ENCODE measurements around the gene BRPF1. TPM values are rescaled to one million over a fixed set of nuclear protein-coding genes. Genes with fewer than 3 reads are reported as not detected.

The BRPF1 gene
- total RNA-seq (2014; rRNA removed; shearing (Covaris generic)) (29.2 and 31.9 TPM in 2 replicates), total RNA-seq (2022) (31.5 and 35.5 TPM in 2 replicates), Bru-seq, nascent RNA (percentile 71 among the genes with signal in this experiment), BruChase-seq, experiment 1, labeled RNA remaining after a 6-hour chase (percentile 64 among the genes with signal in this experiment), BruChase-seq, experiment 2, labeled RNA remaining after a 2-hour chase (percentile 77 among the genes with signal in this experiment)
- long read RNA-seq, full-length matches to known transcripts: 3 of 41 reads
- long read RNA-seq, partial matches to known transcripts: 18 of 41 reads
- long read RNA-seq, other reads (novel, unspliced or antisense): 20 of 41 reads

GRCh38 chr3:9731206-9732079 lies at the start of gene BRPF1:
BRPF1 (plus strand) TSS chr3:9731735; CDS start chr3:9734141, 2,406 bp downstream.
- peak within 1 kb of the TSS; percentile 60 for H3K27ac ChIP-seq (ENCODE audit: low read depth, low read length, poor library complexity, severe bottlenecking)
- POLR2A ChIA-PET: interaction anchor here (0.5 to 2.4 kb wide), 6 partner anchors 10 to 516 kb away, joined by 3 to 16 read pairs (median 6); partner anchors contain the start of genes ARPC4, OGG1 and TADA3
- TF ChIP-seq EZH2phosphoT487 (IDR thresholded peaks at IDR 0.05; ENCODE audit: borderline replicate concordance, low read depth, low read length): no peak
- TF ChIP-seq CTCF (conservative IDR thresholded peaks at IDR 0.05; ENCODE audit: low read length): no peak
- peaks cover 14% of the 10 kb centered on the region; the same call in 1 of the 2 replicates for H4K20me1 ChIP-seq (ENCODE audit: insufficient read depth, low read length)
- CTCF ChIA-PET (ENCODE audit: unreplicated experiment): interaction anchor here (0.7 kb wide), 1 partner anchor 228 kb away, joined by 4 read pairs; no protein-coding TSS in a partner anchor
- H3K9me2 ChIP-seq (ENCODE audit: insufficient read depth, low read length): no peaks in the 10 kb centered on the region
- peaks cover 33% of the 10 kb centered on the region for H3K36me3 ChIP-seq (ENCODE audit: insufficient read depth, low read length)
- BruUV-seq (replicated peaks): no TSS peak
- peak within 1 kb of the TSS; percentile 88 for H3K4me2 ChIP-seq (ENCODE audit: low read length)
- H3K79me2 ChIP-seq (ENCODE audit: insufficient read depth, low read depth, low read length): peaks cover 23% of the 10 kb centered on the region
- peak; percentile 98 for DNase-seq (ENCODE audit: low spot score)
- intact Hi-C loops (cut with micrococcal nuclease; ENCODE audit: unreplicated experiment): loop anchor here (1.0 to 5.0 kb wide), 4 partner anchors 19 to 334 kb away; partner anchors contain the start of genes ARPC4, MTMR14, SETD5 and TADA3
- H3K9me3 ChIP-seq (ENCODE audit: low read length): no peaks in the 10 kb centered on the region
- peaks cover 28% of the 10 kb centered on the region for H3K4me1 ChIP-seq (ENCODE audit: insufficient read depth, low read length, poor library complexity, severe bottlenecking)
- H2AFZ ChIP-seq (ENCODE audit: low read length): peak within 1 kb of the TSS; percentile 88; the same call in 1 of the 2 replicates
- peak within 1 kb of the TSS; percentile 96 for H3K4me3 ChIP-seq (ENCODE audit: low read depth, low read length, poor library complexity, severe bottlenecking)

DNA sequence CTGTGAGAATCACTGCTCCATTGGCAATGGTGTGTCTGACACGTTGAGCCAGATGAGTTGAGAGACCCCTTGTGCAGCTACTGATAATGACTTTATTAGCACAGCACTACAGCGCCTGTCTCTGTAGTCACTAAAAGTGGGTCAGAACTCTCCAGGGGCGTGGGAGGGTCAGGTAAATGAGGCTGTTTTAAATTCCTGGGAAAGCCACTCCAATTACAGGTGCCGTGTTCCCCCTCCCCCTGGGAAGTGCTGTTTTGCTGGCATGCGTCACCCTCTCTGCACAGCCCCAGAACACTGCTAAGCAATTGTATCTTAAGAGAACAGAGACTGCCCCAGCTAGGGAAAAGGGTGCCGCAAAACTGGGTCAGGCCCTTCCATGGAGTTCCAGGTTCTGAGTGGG lies 49.4 kb upstream of the BRPF1 start:
- Histone ChIP-seq H3K79me2 (ENCODE audit: insufficient read depth, low read depth, low read length) (no peaks in the 10 kb centered on the region), H2AFZ (ENCODE audit: low read length) (no peak overlapping the region), H3K4me2 (ENCODE audit: low read length) (no peak overlapping the region), H3K4me3 (ENCODE audit: low read depth, low read length, poor library complexity, severe bottlenecking) (no peak overlapping the region), H3K9me2 (ENCODE audit: insufficient read depth, low read length) (no peaks in the 10 kb centered on the region), H4K20me1 (ENCODE audit: insufficient read depth, low read length) (no peaks in the 10 kb centered on the region), H3K27ac (ENCODE audit: low read depth, low read length, poor library complexity, severe bottlenecking) (no peak overlapping the region), H3K4me1 (ENCODE audit: insufficient read depth, low read length, poor library complexity, severe bottlenecking) (no peaks in the 10 kb centered on the region), H3K9me3 (ENCODE audit: low read length) (no peaks in the 10 kb centered on the region), H3K36me3 (ENCODE audit: insufficient read depth, low read length) (peaks cover 80% of the 10 kb centered on the region)
- DNase-seq (ENCODE audit: low spot score): no peak
- intact Hi-C loops (cut with micrococcal nuclease; ENCODE audit: unreplicated experiment): no loop called here
- TF ChIP-seq CTCF (conservative IDR thresholded peaks at IDR 0.05; ENCODE audit: low read length) (no peak), EZH2phosphoT487 (IDR thresholded peaks at IDR 0.05; ENCODE audit: borderline replicate concordance, low read depth, low read length) (no peak)
- ChIA-PET CTCF (ENCODE audit: unreplicated experiment) (no interaction called here), POLR2A (no interaction called here)
- BruUV-seq (replicated peaks): no TSS peak
